SIG-M5 (cell line): ENCODE measurements around the gene OCA2.
"Not testable (repeated sequence)": the region's sequence is repeated elsewhere in the genome, so short reads cannot be mapped to it uniquely, and the experiment has no call there.

ENCODE experiments used
- DNase-seq: peaks from one replicate; lab custom pipeline; 2025; lab: John Stamatoyannopoulos, UW

Gene OCA2

GRCh38 chr15:28002136-28002861 lies 96.8 kb downstream of the OCA2 start:
- no peak for DNase-seq

DNA sequence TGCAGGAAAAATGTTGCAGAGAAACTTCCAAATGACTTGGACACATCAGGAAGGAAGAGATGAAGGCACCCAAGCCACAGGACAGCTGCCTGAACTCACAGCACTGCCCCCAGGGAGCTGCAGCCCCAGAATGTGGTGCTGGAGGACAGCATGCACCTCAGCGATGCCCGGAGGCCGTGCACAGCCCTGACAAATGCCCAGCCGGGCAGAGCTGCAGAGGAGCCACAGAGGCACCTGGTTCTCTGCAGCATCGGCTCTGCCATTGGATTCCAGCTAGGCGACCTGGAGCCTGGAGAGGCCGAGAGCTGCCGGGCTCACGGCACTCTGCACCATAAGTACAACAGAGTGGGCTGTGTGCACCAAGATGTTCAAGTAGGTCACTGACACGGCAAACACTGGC lies 97.5 kb downstream of the OCA2 start:
- DNase-seq, result no peak

GRCh38 chr15:27993996-27994780 lies 104.9 kb downstream of the OCA2 start:
- DNase-seq, result no peak

GRCh38 chr15:27993544-27993943 lies 105.6 kb downstream of the OCA2 start:
- DNase-seq, result no peak

DNA sequence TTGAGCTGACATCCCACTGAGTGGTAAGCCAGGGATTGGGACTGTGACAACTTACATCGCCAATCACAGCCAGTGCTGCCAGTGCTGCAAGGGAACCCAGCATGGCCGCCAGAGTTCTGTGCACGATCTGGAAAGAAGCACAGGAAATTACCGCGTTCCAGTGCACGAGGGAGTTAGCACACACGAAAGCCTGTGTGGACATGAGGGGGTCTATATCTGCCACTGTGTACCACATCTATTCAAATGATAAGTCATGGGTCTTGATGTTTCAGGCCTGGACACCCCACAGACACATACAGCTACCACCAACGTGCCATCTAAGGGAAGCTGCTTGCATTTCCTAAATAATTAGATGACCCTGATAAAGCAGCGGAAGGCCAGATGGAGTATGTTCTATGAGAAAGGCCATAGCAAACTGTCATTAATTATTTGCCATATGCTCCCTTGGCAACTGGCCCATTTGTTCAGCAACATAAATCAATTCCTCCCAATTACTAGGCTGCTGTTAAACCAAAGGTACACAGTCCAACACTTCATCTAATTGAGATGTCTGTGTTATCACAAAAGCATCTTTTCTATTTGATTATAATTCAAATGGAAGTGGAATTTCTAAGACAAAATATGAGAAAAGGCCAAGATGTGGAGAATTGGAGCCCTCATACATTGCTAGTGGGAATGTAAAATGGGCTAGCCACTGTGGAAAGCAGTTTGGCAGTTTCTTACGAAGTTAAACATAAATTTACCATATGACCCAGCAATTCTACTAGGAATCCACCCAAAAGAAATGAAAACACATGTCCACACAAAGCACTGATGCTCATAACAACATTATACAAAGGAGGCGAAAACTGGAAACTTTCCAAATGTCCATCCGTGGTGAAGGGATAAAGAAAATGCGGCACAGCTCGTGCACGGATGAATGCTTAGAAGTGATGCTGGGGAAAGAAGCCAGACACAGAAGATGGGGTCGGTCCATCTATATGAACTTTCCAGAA lies 108.3 kb downstream of the OCA2 start:
- no peak for DNase-seq

GRCh38 chr15:27989838-27990237 lies 109.3 kb downstream of the OCA2 start:
- DNase-seq, result no peak

GRCh38 chr15:27989427-27989826 lies 109.7 kb downstream of the OCA2 start:
- DNase-seq, result no peak

- no peak for DNase-seq
Measured at GRCh38 chr15:27985099-27985498, 114.0 kb downstream of the OCA2 start.

DNA sequence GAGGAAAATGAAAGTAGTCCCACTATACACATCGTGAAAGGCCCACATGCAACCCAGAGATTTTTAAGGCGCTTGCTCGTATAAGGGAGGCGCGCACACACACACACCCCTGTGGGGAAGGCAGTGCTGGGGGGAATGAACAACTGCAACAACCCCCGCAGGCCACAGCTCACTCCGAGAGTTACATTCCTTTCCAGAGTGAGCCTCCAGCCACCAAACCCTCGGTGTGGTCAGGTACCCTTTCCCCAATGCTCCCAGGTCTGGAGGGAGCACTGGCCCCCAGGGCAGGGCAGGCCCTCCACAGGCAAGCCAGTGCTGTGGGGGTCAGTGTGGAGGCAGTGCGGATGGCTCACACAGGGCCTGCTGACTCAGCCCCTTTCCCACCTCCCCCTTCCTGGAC lies 115.6 kb downstream of the OCA2 start:
- no peak for DNase-seq

DNA sequence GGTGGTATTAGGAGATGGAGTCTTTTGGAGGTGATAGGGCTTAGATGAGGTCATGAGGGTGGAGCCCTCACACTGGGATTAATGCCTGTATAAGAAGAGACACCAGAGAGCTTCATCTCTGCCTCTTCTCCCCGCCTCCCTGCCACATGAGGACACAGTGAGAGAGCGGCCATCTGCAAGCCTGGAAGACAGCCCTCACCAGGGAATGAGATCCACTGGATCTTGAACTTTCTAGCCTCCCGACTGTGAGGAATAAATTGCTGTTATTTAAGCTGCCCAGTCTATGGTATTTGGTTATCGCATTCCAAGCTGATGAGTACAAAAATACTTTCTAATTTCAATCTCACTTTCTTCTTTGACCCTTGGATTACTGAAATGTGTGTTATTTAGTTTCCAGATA lies 121.4 kb downstream of the OCA2 start:
- DNase-seq, result no peak

DNA sequence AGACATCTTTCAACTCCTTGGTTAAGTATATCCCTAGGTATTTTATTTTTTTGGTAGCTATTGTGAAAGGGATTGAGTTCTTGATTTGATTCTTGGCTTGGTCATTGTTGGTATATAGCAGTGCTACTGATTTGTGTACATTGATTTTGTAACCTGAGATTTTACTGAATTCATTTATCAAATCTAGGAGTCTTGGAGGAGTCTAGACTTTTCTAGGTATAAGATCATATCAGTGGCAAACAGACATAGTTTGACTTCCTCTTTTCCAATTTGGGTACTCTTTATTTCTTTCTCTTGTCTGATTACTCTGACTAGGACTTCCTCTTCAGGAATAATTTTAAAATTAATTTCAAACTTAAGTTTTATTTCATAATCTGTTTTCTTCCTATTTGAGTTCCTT lies 125.2 kb downstream of the OCA2 start:
- no peak for DNase-seq

DNA sequence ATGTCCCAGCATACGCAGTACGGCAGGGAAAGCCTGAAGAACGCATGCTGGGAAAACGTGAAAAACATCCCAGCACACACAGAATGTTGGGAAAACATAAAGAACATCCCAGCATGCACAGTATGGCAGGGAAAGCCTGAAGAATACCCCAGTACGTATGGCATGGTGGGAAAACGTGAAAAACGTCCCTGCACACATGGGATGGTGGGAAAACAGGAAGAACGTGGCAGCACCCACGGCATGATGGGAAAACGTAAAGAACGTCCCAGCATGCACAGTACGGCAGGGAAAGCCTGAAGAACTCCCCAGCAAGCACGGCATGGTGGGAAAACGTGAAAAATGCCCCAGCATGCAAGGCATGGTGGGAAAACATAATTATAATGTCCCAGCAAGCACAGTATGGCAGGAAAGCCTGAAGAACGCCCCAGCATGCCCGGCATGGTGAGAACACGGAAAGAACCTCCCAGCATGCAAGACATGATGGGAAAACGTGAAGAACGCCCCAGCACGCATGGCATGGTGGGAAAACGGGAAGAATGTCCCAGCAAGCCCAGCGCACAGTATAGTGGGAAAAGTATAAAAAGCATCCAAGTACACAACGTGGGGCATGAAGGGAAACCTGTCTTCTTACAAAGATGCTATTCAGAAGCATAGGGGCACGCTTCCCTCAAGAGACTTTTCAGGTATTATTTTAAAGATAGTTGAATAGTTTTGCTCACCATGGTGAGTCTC lies 128.3 kb downstream of the OCA2 start:
- DNase-seq, result no peak

DNA sequence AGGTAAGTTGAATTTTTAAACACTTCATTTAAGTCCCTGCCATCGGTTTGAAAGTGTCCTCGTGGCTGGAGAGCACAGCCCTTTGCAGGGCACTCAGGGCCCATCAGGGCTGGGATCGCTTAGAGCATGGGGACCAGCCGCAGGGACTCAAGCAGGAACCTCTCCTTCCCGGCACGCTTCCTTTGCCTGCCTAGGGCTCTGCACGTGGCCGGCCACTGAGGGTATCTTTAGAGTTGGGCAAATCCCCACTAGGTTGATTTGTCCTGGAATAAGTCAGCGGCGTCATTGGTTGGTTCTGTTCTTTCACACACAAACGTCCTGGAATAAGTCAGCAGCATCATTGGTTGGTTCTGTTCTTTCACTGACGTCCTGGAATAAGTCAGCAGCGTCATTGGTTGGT lies 131.6 kb downstream of the OCA2 start:
- DNase-seq, result no peak

DNA sequence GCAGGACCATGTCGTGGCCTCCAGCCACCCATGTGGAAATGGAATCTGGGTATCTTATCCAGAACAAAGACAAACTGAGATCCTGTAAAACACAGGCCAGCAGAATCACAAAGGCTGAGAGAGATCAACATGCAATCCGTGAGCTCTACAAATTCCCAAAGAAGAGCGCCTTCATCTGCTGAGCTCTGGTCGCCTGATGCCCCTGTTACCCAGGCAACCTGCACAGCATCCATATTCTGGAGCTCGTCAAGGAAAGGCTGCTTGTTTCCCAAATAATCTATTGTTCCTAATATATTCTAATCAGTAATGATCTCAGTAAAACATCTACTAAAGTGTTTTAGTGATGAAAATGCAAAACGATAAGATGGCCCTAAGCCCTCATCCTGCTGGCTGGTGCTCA lies 133.6 kb downstream of the OCA2 start:
- no peak for DNase-seq

DNA sequence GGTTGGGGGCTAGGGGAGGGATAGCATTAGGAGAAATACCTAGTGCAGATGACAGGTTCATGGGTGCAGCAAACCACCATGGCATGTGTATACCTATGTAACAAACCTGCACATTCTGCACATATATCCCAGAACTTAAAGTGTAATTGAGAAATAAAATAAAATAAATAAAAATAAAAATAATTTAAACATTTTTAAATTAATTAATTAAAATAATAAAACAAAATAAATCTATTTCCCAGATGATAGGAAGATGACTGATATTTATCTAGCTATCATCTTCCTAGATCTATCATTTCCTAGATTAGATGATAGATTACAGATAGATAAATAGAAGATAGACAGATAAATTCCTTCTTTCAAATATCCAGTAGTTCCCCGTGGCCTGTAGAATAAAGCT lies 137.3 kb downstream of the OCA2 start:
- DNase-seq, result no peak

GRCh38 chr15:27958911-27959578 lies 140.1 kb downstream of the OCA2 start:
- no peak for DNase-seq

DNA sequence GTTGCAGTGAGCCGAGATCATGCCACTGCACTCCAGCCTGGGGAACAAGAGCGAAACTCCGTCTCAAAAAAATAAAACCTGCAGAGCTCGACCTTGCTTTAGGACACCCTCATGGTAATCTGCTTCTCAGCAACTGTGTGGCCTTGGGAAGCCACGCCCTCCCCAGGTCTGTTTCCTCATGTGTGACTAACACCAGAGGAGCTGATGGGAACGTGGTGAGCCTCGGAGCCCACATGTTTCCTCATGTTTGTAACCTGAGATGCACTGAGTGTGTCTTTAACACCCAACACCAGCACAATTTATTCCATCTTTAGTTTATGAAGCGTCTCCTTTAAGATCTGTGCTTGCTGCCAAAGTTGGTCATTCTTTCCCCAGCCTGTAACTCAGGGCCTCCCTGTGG lies 142.8 kb downstream of the OCA2 start:
- DNase-seq, result no peak

DNA sequence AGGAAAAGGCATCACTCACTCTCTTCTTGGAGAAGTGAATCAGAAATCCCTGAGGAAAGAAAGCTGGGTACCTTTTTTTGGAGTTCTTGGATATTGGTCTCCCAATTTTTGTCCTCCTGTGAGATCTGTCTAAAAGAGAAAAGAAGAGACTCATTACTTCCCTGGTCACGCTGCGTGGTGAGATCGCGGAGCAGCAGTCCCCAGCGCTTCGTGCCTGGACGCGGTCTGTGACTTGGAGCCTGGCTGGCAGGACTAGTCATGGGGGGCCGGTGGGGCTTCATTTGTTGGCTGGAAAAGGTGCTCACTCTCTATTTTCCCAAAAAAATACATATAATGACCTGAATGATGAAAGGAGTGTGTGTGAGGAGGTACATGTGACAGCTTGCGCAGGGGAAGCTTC lies 144.0 kb downstream of the OCA2 start:
- no peak for DNase-seq

DNA sequence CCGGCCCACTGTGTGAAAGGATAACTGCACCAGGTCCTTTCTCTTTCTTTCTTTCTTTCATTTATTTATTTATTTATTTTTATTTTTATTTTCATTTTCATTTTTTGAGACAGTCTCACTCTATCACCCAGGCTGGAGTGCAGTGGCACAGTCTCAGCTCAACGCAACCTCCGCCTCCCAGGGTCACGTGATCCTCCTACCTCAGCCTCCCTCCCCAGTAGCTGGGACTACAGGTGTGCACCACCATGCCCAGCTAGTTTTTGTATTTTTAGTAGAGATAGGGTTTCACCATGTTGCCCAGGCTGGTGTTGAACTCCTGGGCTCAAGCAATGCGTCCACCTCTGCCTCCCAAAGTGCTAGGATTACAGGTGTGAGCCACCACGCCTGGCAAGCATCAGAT lies 146.5 kb downstream of the OCA2 start:
- not testable (repeated sequence) for DNase-seq

DNA sequence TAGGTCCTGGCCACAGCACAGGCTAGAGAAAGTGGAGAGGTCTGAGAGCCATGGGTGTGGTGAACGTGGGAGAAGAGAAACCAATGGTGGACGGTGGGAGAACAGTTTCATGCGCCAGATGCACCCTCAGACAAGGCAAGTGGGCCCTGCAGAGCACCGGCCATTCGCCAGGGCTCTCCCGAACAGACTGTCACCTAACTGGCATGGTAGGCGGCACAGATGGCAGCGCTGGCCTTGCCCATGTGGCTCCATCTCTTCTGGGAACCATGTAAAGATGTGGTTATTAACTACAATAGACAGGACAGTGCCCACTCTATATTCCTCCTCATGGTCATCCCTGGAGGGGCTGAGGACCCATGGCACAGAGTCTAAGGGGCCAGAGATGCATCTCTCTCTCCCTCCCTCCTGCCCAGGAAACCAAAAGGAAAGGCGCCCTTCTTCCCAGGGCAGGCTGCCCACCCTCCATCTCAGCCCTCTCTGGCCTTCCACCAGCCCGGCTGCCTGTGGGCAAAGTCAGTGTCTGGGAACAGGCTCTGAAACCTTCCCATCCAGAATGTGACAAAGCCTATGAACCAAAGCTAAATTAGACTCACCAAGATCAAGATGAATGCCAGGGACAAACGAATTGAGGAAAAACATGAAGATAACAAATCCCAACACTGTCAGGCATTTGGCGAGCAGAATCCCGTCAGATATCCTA lies 147.8 kb downstream of the OCA2 start:
- DNase-seq, result no peak

DNA sequence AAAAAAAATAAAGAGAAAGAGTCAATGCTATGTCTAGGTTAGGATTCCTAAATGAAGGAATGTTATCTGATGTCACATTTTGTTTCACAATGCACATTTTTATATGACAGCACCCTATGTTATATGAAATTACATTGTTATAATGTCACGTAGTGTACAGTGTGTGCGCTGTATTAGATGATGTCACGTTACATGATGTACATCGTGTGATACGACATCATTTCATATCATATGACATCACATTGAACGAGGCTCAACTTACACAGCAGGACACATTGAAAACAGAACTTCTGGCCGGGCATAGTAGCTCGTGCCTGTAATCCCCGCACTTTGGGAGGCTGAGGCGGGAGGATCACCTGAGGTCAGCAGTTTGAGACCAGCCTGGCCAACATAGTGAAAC lies 150.0 kb downstream of the OCA2 start:
- DNase-seq, result no peak
